ENCODE data around the gene DIPK1A. TPM values are rescaled to one million over a fixed set of nuclear protein-coding genes. Genes with fewer than 3 reads are reported as not detected.

DIPK1A gene
- total RNA-seq, 1 donor from 2014 or later = 8.4 TPM

DNA sequence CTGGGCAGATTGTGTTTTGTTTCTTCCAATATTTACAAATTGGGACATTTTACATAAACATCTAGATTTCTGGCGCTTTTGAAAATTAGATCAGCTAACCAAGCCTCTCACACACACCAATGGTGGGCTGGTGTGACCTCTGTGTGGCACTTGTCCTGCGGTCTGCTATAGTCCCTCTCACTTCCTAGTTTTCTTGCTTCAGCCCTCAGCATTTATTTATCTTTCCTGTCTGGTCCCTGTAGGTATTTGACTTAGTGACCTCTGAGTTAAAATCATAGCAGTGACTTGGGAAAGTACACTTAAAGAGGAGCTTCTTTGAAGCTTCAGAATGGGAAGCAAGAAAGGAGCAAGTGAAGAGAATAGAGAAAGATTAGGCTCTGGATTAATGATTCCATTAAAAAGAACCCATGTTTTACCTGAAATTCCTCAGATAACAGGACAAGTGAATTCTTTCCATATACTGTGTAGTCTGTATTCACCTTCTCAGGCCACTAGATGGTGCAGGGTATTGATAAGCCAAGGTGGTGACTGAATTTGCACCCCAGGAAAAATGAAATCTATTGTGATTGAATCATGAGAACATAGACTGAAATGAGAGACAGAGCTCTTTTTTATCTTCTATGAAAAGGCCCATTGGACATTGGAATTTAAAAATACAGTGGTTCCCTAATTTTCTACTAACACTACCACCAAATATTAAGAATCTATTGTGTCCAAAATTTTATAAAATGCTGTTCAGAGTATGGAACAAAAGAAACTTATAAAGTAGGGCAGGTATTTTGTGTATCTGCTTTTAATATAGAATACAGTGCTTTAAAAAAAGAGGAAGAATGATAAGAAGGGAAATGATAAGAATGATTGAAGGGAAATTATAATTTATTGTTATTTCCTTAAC, 7.1 kb upstream of the DIPK1A start:
- Mint-ChIP-seq H3K4me1 (ENCODE audit: low read depth, unreplicated experiment) (no peaks in the 10 kb centered on the region), H3K27ac (ENCODE audit: unreplicated experiment) (no peak overlapping the region), H3K36me3 (ENCODE audit: low read depth, unreplicated experiment) (no peaks in the 10 kb centered on the region), H3K9me3 (ENCODE audit: unreplicated experiment) (no peaks in the 10 kb centered on the region), H3K27me3 (ENCODE audit: low read depth, unreplicated experiment) (no peaks in the 10 kb centered on the region), H3K4me3 (ENCODE audit: unreplicated experiment) (no peak overlapping the region)
- H3K4me2 ChIP-seq (ENCODE audit: low read length) = no peak overlapping the region
- no peaks in the 10 kb centered on the region for H4K20me1 ChIP-seq (ENCODE audit: insufficient read depth, low read length)
- DNase-seq (ENCODE audit: low read depth) = no peak
- no peaks in the 10 kb centered on the region for H3K36me3 ChIP-seq (ENCODE audit: insufficient read depth, low read length)
- no peaks in the 10 kb centered on the region for H3K4me1 ChIP-seq (ENCODE audit: insufficient read depth, low read length)
- no peaks in the 10 kb centered on the region for H3K79me2 ChIP-seq (ENCODE audit: insufficient read depth, low read length)
- H3K27ac ChIP-seq (ENCODE audit: low read depth, low read length) = no peak overlapping the region
- no peak overlapping the region for H3K9ac ChIP-seq (ENCODE audit: low read length)
- FAIRE-seq = no peak
- H3K9me3 ChIP-seq (ENCODE audit: insufficient read depth, low read depth, low read length) = no peaks in the 10 kb centered on the region
- TF ChIP-seq, protein P1, sequence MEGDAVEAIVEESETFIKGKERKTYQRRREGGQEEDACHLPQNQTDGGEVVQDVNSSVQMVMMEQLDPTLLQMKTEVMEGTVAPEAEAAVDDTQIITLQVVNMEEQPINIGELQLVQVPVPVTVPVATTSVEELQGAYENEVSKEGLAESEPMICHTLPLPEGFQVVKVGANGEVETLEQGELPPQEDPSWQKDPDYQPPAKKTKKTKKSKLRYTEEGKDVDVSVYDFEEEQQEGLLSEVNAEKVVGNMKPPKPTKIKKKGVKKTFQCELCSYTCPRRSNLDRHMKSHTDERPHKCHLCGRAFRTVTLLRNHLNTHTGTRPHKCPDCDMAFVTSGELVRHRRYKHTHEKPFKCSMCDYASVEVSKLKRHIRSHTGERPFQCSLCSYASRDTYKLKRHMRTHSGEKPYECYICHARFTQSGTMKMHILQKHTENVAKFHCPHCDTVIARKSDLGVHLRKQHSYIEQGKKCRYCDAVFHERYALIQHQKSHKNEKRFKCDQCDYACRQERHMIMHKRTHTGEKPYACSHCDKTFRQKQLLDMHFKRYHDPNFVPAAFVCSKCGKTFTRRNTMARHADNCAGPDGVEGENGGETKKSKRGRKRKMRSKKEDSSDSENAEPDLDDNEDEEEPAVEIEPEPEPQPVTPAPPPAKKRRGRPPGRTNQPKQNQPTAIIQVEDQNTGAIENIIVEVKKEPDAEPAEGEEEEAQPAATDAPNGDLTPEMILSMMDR (IDR thresholded peaks at IDR 0.05; ENCODE audit: insufficient read depth, low read depth, low read length) = peak; percentile 39
- TF ChIP-seq EZH2 (IDR thresholded peaks at IDR 0.05; ENCODE audit: insufficient read depth, low read length) = no peak
- H2AFZ ChIP-seq (ENCODE audit: low read depth, low read length) = no peak overlapping the region
- peaks cover 23% of the 10 kb centered on the region for H3K27me3 ChIP-seq (ENCODE audit: insufficient read depth, low read length)
- no peak overlapping the region for H3K4me3 ChIP-seq (ENCODE audit: insufficient read depth, low read depth, low read length)

DNA sequence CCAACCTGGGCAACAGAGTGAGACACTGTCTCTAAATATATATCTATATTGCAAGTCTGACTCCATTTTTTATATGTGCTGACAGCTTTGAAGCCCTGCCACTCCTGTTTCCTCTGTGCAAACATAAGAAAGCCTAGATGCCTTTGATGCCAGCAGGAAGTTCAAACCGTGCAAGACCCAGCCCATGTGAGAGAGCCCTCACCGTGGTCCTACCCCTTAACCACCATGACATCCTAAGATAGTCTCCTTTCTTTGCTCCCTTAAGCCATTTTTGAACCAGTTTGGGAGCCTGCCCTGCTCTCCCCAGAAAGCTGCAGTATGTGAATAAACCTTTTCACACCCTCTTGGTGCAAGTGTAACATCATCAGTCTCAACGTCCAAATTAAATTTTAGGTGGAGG, 3.7 kb upstream of the DIPK1A start:
- no peak overlapping the region for H3K4me2 ChIP-seq (ENCODE audit: low read length)
- Mint-ChIP-seq H3K27ac (ENCODE audit: unreplicated experiment) (no peak overlapping the region), H3K36me3 (ENCODE audit: low read depth, unreplicated experiment) (no peaks in the 10 kb centered on the region), H3K9me3 (ENCODE audit: unreplicated experiment) (no peaks in the 10 kb centered on the region), H3K4me3 (ENCODE audit: unreplicated experiment) (no peak overlapping the region), H3K27me3 (ENCODE audit: low read depth, unreplicated experiment) (no peaks in the 10 kb centered on the region), H3K4me1 (ENCODE audit: low read depth, unreplicated experiment) (no peaks in the 10 kb centered on the region)
- H4K20me1 ChIP-seq (ENCODE audit: insufficient read depth, low read length) = no peaks in the 10 kb centered on the region
- H2AFZ ChIP-seq (ENCODE audit: low read depth, low read length) = no peak overlapping the region
- no peak for DNase-seq (ENCODE audit: low read depth)
- H3K27me3 ChIP-seq (ENCODE audit: insufficient read depth, low read length) = peaks cover 15% of the 10 kb centered on the region
- no peak overlapping the region for H3K9ac ChIP-seq (ENCODE audit: low read length)
- TF ChIP-seq, protein P1 (IDR thresholded peaks at IDR 0.05; ENCODE audit: insufficient read depth, low read depth, low read length) = no peak
- TF ChIP-seq EZH2 (IDR thresholded peaks at IDR 0.05; ENCODE audit: insufficient read depth, low read length) = no peak
- H3K4me1 ChIP-seq (ENCODE audit: insufficient read depth, low read length) = peaks cover 12% of the 10 kb centered on the region
- FAIRE-seq = no peak
- H3K79me2 ChIP-seq (ENCODE audit: insufficient read depth, low read length) = no peaks in the 10 kb centered on the region
- no peak overlapping the region for H3K27ac ChIP-seq (ENCODE audit: low read depth, low read length)
- H3K4me3 ChIP-seq (ENCODE audit: insufficient read depth, low read depth, low read length) = no peak overlapping the region
- H3K9me3 ChIP-seq (ENCODE audit: insufficient read depth, low read depth, low read length) = no peaks in the 10 kb centered on the region
- H3K36me3 ChIP-seq (ENCODE audit: insufficient read depth, low read length) = no peaks in the 10 kb centered on the region

DNA sequence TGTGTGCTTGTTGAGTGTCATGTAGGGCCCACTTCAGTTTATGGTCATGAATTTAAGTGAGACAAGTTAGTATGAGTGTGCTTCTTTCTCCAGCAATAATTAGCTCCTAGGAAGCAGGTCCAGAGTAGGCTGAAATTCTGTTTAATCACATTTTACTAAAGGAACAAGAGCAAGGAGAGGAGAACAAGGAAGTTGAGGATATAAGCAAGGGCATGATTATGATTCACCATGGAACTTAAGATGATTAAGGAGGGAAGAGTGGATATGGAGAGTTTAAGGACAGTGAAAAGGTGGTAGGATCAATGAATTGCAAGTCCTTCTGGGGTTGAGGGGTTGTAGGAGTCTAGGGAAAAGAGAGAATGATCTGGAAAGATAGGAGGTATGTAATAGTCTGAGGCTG, 3.1 kb upstream of the DIPK1A start:
- Mint-ChIP-seq H3K27ac (ENCODE audit: unreplicated experiment) (no peak overlapping the region), H3K4me1 (ENCODE audit: low read depth, unreplicated experiment) (no peaks in the 10 kb centered on the region), H3K4me3 (ENCODE audit: unreplicated experiment) (no peak overlapping the region), H3K36me3 (ENCODE audit: low read depth, unreplicated experiment) (no peaks in the 10 kb centered on the region), H3K27me3 (ENCODE audit: low read depth, unreplicated experiment) (no peaks in the 10 kb centered on the region), H3K9me3 (ENCODE audit: unreplicated experiment) (no peaks in the 10 kb centered on the region)
- TF ChIP-seq, protein P1 (IDR thresholded peaks at IDR 0.05; ENCODE audit: insufficient read depth, low read depth, low read length) = no peak
- no peak for TF ChIP-seq EZH2 (IDR thresholded peaks at IDR 0.05; ENCODE audit: insufficient read depth, low read length)
- Histone ChIP-seq H3K79me2 (ENCODE audit: insufficient read depth, low read length) (no peaks in the 10 kb centered on the region), H3K9ac (ENCODE audit: low read length) (no peak overlapping the region), H3K36me3 (ENCODE audit: insufficient read depth, low read length) (no peaks in the 10 kb centered on the region), H4K20me1 (ENCODE audit: insufficient read depth, low read length) (no peaks in the 10 kb centered on the region), H3K4me2 (ENCODE audit: low read length) (no peak overlapping the region), H3K27ac (ENCODE audit: low read depth, low read length) (no peak overlapping the region), H2AFZ (ENCODE audit: low read depth, low read length) (no peak overlapping the region), H3K9me3 (ENCODE audit: insufficient read depth, low read depth, low read length) (no peaks in the 10 kb centered on the region), H3K27me3 (ENCODE audit: insufficient read depth, low read length) (peaks cover 12% of the 10 kb centered on the region), H3K4me3 (ENCODE audit: insufficient read depth, low read depth, low read length) (no peak overlapping the region), H3K4me1 (ENCODE audit: insufficient read depth, low read length) (peaks cover 12% of the 10 kb centered on the region)
- DNase-seq (ENCODE audit: low read depth) (no peak), FAIRE-seq (no peak)
